Neutrophil (primary cell): ENCODE measurements around the gene C3orf49.

ENCODE experiments used
- H3K27ac ChIP-seq: fragments of 200-600 bp; sonication (generic); 2 replicates; pipeline ENCODE4 v1.5.1; 2016; ENCODE audit warnings: mild to moderate bottlenecking, moderate library complexity
- H3K27me3 ChIP-seq: fragments of 200-600 bp; sonication (generic); 2 replicates; pipeline ENCODE4 v1.6.0; 2016; ENCODE audit warnings: mild to moderate bottlenecking
- H3K36me3 ChIP-seq: fragments of 200-600 bp; sonication (generic); 2 replicates; pipeline ENCODE4 v1.5.1; 2017
- H3K4me1 ChIP-seq, 2 experiments: fragments of 200-600 bp in 1 of 2; sonication (generic) in 1 of 2; 1 replicate in 1 of 2; 2 replicates in 1 of 2; pipeline versions ENCODE4 v1.5.1 to v1.6.1; 2013 to 2016; ENCODE audit warnings: low read depth in 1 of 2, low read length in 1 of 2, mild to moderate bottlenecking in 1 of 2, moderate library complexity in 1 of 2; ENCODE audit not compliant: control insufficient read depth in 1 of 2, insufficient read depth in 1 of 2
- H3K4me3 ChIP-seq, 2 experiments: fragments of 200-600 bp in 1 of 2; sonication (generic) in 1 of 2; 1 replicate in 1 of 2; 2 replicates in 1 of 2; pipeline ENCODE4 v1.5.1; 2013 to 2016; ENCODE audit warnings: low read depth in 1 of 2, low read length in 1 of 2, mild to moderate bottlenecking in 1 of 2, moderate library complexity in 1 of 2
- H3K9me3 ChIP-seq: fragments of 200-600 bp; sonication (generic); 2 replicates; pipeline ENCODE4 v1.5.1; 2016
- TF ChIP-seq, protein P1 (sequence below): fragments of 200-600 bp; sonication (generic); IDR thresholded peaks from 2 replicates; pipeline ENCODE4 v1.5.1; 2016; ENCODE audit warnings: antibody characterized with exemption

C3orf49 gene, protein sequence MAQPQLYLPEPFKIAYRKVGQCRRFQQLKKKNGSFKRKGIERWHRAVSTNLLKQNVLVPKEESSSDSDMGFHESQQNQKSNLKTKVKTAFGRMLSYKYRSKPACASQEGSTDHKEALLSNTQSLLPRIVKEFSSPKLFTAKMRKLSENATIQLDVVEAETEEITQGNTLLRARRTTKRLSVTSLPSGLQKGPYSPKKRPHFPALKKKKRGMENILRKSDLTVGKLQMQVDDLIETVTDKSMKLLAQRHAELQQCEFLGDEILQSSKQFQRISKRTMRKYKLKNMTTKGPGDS

DNA sequence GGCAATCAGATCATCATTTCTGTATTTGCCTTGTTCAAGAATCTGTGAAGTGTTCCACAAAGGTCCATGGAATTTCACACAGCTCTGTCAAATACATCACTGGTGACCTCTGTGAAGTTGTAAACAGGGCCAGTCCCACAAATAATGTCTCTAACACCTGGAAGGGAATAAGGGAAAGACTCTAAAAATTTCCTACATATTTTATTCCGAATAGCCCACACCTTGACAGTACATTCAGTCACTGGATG is at the start of gene C3orf49:
Gene C3orf49, plus strand, starts transcription at position 149 of the 248 bp plus-strand sequence. CDS start 173 bp downstream, outside the sequence.
- Histone ChIP-seq H3K36me3 (no peaks in the 10 kb centered on the region), H3K27ac (no peak within 1 kb of the TSS), H3K27me3 (no peaks in the 10 kb centered on the region), H3K4me3 (no peak within 1 kb of the TSS), H3K9me3 (no peaks in the 10 kb centered on the region), H3K4me1 (no peaks in the 10 kb centered on the region)
- TF ChIP-seq, protein P1, sequence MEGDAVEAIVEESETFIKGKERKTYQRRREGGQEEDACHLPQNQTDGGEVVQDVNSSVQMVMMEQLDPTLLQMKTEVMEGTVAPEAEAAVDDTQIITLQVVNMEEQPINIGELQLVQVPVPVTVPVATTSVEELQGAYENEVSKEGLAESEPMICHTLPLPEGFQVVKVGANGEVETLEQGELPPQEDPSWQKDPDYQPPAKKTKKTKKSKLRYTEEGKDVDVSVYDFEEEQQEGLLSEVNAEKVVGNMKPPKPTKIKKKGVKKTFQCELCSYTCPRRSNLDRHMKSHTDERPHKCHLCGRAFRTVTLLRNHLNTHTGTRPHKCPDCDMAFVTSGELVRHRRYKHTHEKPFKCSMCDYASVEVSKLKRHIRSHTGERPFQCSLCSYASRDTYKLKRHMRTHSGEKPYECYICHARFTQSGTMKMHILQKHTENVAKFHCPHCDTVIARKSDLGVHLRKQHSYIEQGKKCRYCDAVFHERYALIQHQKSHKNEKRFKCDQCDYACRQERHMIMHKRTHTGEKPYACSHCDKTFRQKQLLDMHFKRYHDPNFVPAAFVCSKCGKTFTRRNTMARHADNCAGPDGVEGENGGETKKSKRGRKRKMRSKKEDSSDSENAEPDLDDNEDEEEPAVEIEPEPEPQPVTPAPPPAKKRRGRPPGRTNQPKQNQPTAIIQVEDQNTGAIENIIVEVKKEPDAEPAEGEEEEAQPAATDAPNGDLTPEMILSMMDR: no peak

DNA sequence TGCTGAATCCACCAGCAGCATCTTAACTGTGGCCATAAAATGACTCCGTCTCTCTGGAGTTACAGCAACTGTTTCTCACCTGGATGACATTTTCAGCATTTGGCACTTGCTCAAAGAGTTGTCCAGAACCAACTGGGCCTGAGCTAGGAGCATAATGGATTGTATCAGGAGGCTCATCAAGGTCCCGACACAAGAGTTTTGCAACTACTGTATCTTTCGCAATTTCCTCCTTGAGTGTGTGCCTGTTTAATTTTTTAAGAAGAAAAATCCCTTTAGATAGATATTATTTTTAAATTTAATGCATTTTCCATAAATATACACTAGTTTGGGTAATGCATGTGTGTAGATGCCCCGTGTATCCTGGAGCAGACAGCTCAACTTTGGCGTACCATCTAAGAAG is 44.3 kb upstream of the C3orf49 start:
- no peak overlapping the region for H3K4me3 ChIP-seq
- no peaks in the 10 kb centered on the region for H3K27me3 ChIP-seq
- TF ChIP-seq, protein P1: no peak
- H3K9me3 ChIP-seq: no peaks in the 10 kb centered on the region
- H3K4me1 ChIP-seq: peaks cover 9% of the 10 kb centered on the region in 2 experiments
- H3K36me3 ChIP-seq: no peaks in the 10 kb centered on the region
- peak overlapping the region; percentile 51 for H3K27ac ChIP-seq

DNA sequence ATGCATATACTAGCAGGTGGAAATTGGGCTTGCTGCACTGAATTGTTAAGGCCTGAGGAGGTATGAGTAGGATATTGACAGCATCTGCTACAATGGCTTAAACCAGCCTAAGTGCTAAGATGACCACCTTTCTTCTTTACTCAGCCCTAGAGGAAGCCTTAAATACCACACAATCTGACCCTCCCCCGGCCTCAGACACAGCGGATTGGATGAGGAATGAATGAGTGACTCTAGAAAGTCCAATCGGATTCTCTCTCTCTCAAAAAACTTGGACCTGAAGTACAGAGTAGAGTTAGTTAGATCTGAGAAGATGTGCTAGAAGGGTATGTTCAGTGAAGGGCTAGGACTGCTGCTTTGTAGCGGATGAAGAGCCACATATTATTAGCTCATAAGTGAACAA is 39.9 kb upstream of the C3orf49 start:
- Histone ChIP-seq H3K27me3 (no peaks in the 10 kb centered on the region), H3K27ac (no peak overlapping the region), H3K36me3 (no peaks in the 10 kb centered on the region), H3K4me3 (no peak overlapping the region), H3K4me1 (peaks cover 9% of the 10 kb centered on the region in 2 experiments), H3K9me3 (no peaks in the 10 kb centered on the region)
- TF ChIP-seq, protein P1: no peak

DNA sequence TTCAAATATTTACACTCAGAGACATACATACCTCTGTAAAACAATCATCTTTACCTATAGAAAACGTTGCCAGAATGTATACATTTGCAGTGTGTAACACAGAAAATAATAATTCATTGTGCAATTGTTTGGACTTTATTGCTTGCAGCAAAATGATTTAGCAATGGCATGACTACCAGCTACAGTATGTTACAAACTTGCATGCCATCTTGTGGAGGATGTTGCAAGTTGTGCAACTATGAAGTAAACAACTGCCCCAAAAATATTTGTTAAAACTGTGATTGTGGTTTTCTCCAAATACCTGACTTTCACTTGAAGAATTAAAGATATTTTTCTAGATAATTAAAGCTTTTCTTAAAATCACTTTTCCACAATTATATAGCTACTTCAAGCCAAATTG is 27.1 kb upstream of the C3orf49 start:
- Histone ChIP-seq H3K27me3 (peaks cover 46% of the 10 kb centered on the region), H3K9me3 (no peaks in the 10 kb centered on the region), H3K4me3 (no peak overlapping the region), H3K27ac (no peak overlapping the region), H3K4me1 (peaks cover 8 to 16% of the 10 kb centered on the region in 2 experiments), H3K36me3 (no peaks in the 10 kb centered on the region)
- TF ChIP-seq, protein P1: no peak

DNA sequence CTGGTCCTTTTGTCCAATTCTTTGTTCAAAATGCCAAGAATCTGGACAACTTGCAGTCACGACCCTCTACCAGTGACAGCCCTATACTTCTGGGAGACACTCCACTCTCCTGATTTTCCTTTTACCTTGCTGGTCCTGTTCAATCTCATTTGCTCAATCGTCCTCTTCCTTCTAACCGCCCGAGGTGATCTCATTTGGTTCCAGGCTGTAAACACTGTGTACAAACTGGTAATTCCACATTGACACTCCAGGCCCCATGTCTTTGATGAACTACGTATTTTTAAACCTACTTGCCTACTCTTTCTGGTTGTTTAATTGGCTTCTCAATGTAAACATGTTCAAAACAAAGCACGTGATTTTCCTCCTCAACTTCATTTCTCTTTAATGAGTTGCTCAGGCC is 23.7 kb upstream of the C3orf49 start:
- H3K4me3 ChIP-seq: no peak overlapping the region
- H3K9me3 ChIP-seq: no peaks in the 10 kb centered on the region
- peaks cover 33% of the 10 kb centered on the region for H3K27me3 ChIP-seq
- no peak overlapping the region for H3K27ac ChIP-seq
- H3K4me1 ChIP-seq: peaks cover 8 to 16% of the 10 kb centered on the region in 2 experiments
- H3K36me3 ChIP-seq: no peaks in the 10 kb centered on the region
- TF ChIP-seq, protein P1: no peak
